NB4 (cell line): ENCODE measurements around the gene ANKRD33.

Experiments used
- DNase-seq: peaks from one replicate; pipeline ENCODE4 v3.0.0; 2010; ENCODE audit warnings: low read depth
- H3K4me3 ChIP-seq: one replicate; pipeline ENCODE4 v1.5.1; 2011; ENCODE audit warnings: mild to moderate bottlenecking, low read depth, low read length, moderate library complexity
- CTCF ChIP-seq: IDR thresholded peaks from one replicate; pipeline ENCODE4 v1.5.1; 2012; ENCODE audit warnings: low read depth, low read length
- MYC ChIP-seq: IDR thresholded peaks from 2 replicates; pipeline ENCODE4 v1.6.1; 2011; ENCODE audit warnings: low read depth, low read length
- POLR2A ChIP-seq: IDR thresholded peaks from 2 replicates; pipeline ENCODE4 v1.6.1; 2011; ENCODE audit warnings: mild to moderate bottlenecking; ENCODE audit not compliant: insufficient read length; ENCODE audit errors: extremely low read depth
- TF ChIP-seq, protein P1 (sequence below): IDR thresholded peaks from 2 replicates; pipeline ENCODE4 v1.6.1; 2011; ENCODE audit warnings: low read depth, low read length

ANKRD33 gene

DNA sequence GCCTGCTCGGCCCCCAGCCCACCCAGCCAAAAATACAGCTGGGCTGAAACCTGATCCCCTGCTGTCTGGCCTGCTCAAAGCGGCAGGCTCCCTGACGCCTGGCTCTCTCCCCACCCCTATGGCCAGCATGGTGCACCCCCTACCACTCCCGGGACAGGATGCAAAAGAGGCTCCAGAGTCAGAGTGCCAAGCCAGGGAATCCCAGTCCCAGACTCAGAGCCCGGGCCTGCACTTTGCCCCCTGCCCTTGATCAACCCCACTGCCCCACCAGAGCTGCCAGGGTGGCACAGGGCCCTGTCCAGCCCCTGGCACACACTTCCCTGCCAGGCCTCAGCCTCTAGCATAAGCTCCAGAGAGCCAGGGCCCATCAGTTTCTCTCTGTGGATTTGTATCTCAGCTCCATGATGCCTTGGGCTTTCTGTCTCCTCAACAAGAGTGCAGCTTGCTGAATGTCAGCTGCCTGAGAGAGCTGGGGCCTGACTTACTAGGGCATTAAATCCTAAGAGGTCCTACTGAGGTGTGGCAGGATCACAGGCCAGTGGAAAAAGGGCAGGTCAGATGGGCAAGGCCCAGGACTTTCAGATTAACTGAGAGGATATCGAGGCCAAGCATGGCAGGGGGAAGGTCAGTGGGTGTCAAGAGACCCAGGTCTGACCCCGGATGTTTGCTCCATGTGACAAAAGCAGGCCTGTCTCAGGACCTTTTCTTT is 33.3 kb downstream of the ANKRD33 start:
- no peak overlapping the region for H3K4me3 ChIP-seq
- TF ChIP-seq POLR2A (no peak), MYC (no peak), CTCF (no peak)
- TF ChIP-seq, protein P1, sequence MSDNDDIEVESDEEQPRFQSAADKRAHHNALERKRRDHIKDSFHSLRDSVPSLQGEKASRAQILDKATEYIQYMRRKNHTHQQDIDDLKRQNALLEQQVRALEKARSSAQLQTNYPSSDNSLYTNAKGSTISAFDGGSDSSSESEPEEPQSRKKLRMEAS: no peak
- DNase-seq: no peak

DNA sequence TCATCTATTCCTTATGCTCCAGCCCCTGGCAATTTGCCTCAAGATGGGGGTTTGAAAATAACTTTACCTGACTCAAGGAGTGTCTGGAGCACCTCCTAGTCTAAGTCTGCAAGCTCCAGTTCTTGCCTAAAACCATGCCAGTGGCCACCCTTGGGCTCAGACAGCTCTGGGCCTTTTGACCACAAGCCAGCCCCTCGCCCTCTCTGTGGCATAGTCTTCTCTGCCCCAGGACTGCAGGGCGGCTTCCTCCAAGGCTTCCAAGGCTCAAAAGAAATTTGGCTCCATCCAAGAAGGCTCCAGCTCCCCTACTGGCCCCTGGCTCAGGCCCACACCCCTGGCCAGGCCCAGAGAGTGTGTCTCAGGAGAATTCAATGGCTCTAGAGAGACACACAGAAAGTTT is 34.2 kb downstream of the ANKRD33 start:
- DNase-seq: no peak
- H3K4me3 ChIP-seq: no peak overlapping the region
- TF ChIP-seq, protein P1: no peak
- TF ChIP-seq CTCF (no peak), POLR2A (no peak), MYC (no peak)

DNA sequence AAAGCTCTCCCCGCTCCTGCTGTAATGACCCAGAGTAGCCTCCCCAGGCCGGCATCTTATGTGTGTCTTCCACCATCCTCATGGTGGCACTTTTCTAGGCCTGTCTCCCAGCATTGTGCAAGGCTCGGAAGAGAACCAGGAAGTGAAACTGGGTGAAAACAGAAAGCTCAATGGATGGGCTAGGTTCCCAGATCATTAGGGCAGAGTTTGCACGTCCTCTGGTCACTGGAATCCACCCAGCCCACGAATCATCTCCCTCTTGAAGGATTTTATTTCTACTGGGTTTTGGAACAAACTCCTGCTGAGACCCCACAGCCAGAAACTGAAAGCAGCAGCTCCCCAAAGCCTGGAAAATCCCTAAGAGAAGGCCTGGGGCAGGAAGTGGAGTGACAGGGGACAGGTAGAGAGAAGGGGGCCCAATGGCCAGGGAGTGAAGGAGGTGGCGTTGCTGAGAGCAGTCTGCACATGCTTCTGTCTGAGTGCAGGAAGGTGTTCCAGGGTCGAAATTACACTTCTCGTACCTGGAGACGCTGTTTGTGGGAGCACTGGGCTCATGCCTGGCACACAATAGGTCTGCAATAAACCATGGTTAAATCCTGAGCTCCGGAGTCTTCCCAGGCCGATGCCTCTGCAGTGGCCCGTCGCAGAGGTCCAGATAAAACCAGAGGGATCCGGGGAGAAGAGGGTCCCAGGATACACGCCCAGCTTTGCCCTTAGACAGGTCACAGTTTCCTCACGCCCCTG is 35.0 kb downstream of the ANKRD33 start:
- DNase-seq: peak; percentile 78
- H3K4me3 ChIP-seq: no peak overlapping the region
- TF ChIP-seq, protein P1: no peak
- TF ChIP-seq CTCF: no peak
- no peak for TF ChIP-seq MYC
- TF ChIP-seq POLR2A: no peak

DNA sequence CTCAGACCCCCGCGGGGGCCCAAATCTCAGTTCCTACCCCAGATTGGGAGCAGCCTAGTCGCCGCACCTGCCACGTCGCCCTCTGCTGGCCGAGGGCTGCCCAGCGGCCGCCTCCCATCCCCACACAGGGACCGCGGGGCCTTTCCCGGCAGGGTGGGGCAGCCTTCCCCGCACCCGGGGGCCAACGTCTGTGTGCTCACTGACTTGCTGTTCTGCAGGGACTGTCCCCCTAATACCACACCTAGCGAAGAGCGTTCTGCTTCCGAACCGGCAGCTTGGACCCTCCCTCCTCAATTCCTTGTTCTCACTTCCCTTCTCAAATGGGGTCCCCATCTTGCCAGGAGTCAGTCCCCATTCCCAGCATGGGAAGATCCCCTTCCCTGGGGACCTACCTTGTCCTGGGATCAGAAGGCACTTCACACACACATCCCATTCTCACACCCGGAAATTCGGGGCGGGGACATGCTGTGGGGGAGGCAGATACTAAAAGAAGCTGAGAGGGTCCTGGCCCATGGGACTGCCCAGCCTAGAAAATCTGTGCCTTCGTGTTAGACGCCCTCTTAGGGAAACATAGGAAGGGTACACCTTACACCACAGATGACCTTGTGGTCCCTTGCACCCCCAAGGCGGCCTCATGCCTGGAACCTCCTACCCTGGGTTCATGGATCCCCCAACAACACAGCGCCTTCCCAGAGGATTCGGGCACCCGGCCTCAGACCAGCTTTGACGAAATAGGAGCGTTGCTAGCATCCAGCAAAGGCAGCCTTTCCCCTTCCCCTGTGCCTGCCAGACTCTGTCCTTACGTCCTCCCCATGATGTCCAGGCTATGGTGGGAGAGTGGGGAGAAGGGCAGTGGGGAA is 35.8 kb downstream of the ANKRD33 start:
- TF ChIP-seq CTCF: peak; percentile 70
- no peak for TF ChIP-seq POLR2A
- TF ChIP-seq, protein P1: no peak
- no peak overlapping the region for H3K4me3 ChIP-seq
- peak; percentile 37 for DNase-seq

- H3K4me3 ChIP-seq: no peak overlapping the region
- TF ChIP-seq MYC: no peak
- no peak for DNase-seq
Measured at GRCh38 chr12:51924551-51925319, 36.8 kb downstream of the ANKRD33 start.
